Thyroid gland (tissue), 4 donors: ENCODE results near the gene ZNF608. TPM values are rescaled to one million over a fixed set of nuclear protein-coding genes. Genes with fewer than 3 reads are reported as not detected.

Experiments
- DNase-seq, 2 donors: peaks; one replicate each; pipeline ENCODE4 v3.0.0-alpha.2; 2019
- H3K27ac ChIP-seq, 3 donors: fragments of 200-600 bp; sonication (generic); 1 replicate in 2 of 3; 2 replicates in 1 of 3; pipeline ENCODE4 v1.5.1; 2016 to 2019; ENCODE audit warnings: mild to moderate bottlenecking in 1 of 3, moderate library complexity in 1 of 3
- H3K27me3 ChIP-seq: fragments of 200-600 bp; sonication (generic); one replicate; pipeline ENCODE4 v1.5.1; 2019
- H3K36me3 ChIP-seq, 2 donors: fragments of 200-600 bp; sonication (generic); one replicate each; pipeline ENCODE4 v1.5.1; 2016 to 2019
- H3K4me1 ChIP-seq, 2 donors: fragments of 200-600 bp; sonication (generic); one replicate each; pipeline ENCODE4 v1.5.1; 2017 to 2019
- H3K4me3 ChIP-seq, 3 donors: fragments of 200-600 bp; sonication (generic); replicated peaks in 1 of 3; 1 replicate in 2 of 3; 2 replicates in 1 of 3; pipeline ENCODE4 v1.5.1; 2016; ENCODE audit warnings: mild to moderate bottlenecking in 1 of 3
- H3K9me3 ChIP-seq: fragments of 200-600 bp; sonication (generic); one replicate; pipeline ENCODE4 v1.5.1; 2017
- POLR2A ChIP-seq, 2 donors: fragments of 450-650 bp; IDR thresholded peaks; one replicate each; pipeline ENCODE4 v1.6.1; 2017; ENCODE audit warnings: antibody characterized with exemption in 2 of 2, mild to moderate bottlenecking in 2 of 2, moderate library complexity in 1 of 2
- WGBS, 2 donors: methylation state at CpG; one replicate each; pipeline ENCODE4 v1.1.5; 2017; 5-methylcytosine and 5-hydroxymethylcytosine counted together
- intact Hi-C: fragments of 100-400 bp; cut with DNase I; formaldehyde crosslinking; loops from one replicate; pipeline ENCODE4 v1.15.1; 2023
- total RNA-seq, 4 donors: library from RNA; depleted of rRNA; stranded (reverse); fragments of >200 nt; gene quantifications; one replicate each; pipeline ENCODE4 v1.2.3, GENCODE V29; 2016
- TF ChIP-seq, protein P1 (sequence below), 6 experiments: fragments of 200-600 bp in 3 of 6; fragments of 450-650 bp in 3 of 6; sonication (generic) in 3 of 6; IDR thresholded peaks; one replicate each; pipeline ENCODE4 v1.5.1; 2016 to 2019; ENCODE audit warnings: antibody characterized with exemption in 6 of 6, mild to moderate bottlenecking in 2 of 6, inconsistent platforms in 1 of 6, moderate library complexity in 1 of 6

ZNF608 gene
- total RNA-seq, 4 donors from 2014 or later, result 32.0 to 60.2 (median 36.8) TPM

- peak; percentile 65 to 74 for DNase-seq
- intact Hi-C loops, result loop anchor here (5.0 kb wide), 1 partner anchor 86 kb away; no protein-coding TSS in a partner anchor
These were observed 2.8 kb downstream of the ZNF608 start for GRCh38 chr5:124743602-124744169.

DNA sequence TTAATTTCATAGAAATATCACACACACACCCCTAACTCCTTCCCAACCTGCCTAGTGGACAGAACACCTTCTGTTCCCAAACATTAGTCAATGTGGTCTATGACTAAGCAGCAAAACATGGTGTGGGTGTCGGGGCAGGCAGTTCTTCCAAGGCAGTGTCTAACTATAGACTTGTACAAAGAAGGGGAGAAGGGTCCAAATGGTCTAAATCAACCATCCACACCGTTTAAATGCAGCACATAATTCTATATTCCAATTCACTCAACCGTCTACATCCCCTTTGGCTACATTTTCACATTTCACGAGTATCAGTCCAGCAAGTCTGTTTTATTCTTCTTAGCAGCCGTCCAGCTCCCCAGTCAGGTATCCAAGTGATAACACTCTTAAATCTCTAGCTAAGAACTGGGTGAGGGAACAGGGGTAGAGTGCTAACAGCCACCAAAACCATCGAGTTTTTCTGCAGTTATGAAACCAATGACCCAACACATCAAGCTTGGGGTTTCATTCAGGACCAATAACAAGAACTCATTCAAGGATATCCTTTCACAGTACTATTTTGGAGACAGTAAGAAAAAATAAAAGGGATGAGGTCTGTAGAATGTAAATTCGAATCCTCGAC is 3.3 kb downstream of the ZNF608 start:
- H3K36me3 ChIP-seq, result no peaks in the 10 kb centered on the region
- DNase-seq, result peak; percentile 30 to 42
- no peaks in the 10 kb centered on the region for H3K9me3 ChIP-seq
- H3K4me3 ChIP-seq, result peak overlapping the region in 2 of 3 donors; percentile 46
- H3K27ac ChIP-seq, result peak overlapping the region; percentile 37 to 92 (median 91)
- peaks cover 43 to 45% of the 10 kb centered on the region in 2 donors for H3K4me1 ChIP-seq
- peak in 1 of 2 donors; percentile 32 for TF ChIP-seq POLR2A (IDR thresholded peaks at IDR 0.05)
- TF ChIP-seq, protein P1, sequence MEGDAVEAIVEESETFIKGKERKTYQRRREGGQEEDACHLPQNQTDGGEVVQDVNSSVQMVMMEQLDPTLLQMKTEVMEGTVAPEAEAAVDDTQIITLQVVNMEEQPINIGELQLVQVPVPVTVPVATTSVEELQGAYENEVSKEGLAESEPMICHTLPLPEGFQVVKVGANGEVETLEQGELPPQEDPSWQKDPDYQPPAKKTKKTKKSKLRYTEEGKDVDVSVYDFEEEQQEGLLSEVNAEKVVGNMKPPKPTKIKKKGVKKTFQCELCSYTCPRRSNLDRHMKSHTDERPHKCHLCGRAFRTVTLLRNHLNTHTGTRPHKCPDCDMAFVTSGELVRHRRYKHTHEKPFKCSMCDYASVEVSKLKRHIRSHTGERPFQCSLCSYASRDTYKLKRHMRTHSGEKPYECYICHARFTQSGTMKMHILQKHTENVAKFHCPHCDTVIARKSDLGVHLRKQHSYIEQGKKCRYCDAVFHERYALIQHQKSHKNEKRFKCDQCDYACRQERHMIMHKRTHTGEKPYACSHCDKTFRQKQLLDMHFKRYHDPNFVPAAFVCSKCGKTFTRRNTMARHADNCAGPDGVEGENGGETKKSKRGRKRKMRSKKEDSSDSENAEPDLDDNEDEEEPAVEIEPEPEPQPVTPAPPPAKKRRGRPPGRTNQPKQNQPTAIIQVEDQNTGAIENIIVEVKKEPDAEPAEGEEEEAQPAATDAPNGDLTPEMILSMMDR (IDR thresholded peaks at IDR 0.05), result no peak
- intact Hi-C loops, result loop anchor here (5.0 kb wide), 1 partner anchor 86 kb away; no protein-coding TSS in a partner anchor
- WGBS, 2 donors, result 26 to 58% methylated on average over 8 of the region's 8 CpGs
- no peaks in the 10 kb centered on the region for H3K27me3 ChIP-seq

More at GRCh38 chr5:124743602-124744169, 2.8 kb downstream of the ZNF608 start:
- no peaks in the 10 kb centered on the region for H3K27me3 ChIP-seq
- peak overlapping the region; percentile 76 to 92 (median 91) for H3K27ac ChIP-seq
- TF ChIP-seq, protein P1 (IDR thresholded peaks at IDR 0.05), result no peak
- TF ChIP-seq POLR2A (IDR thresholded peaks at IDR 0.05), result peak in 1 of 2 donors; percentile 72
- H3K9me3 ChIP-seq, result no peaks in the 10 kb centered on the region
- peaks cover 37 to 39% of the 10 kb centered on the region in 2 donors for H3K4me1 ChIP-seq
- 17 to 48% methylated on average over 5 of the region's 5 CpGs for WGBS, 2 donors
- H3K4me3 ChIP-seq, result peak overlapping the region; percentile 25 to 46 (median 46)
- no peaks in the 10 kb centered on the region for H3K36me3 ChIP-seq

DNA sequence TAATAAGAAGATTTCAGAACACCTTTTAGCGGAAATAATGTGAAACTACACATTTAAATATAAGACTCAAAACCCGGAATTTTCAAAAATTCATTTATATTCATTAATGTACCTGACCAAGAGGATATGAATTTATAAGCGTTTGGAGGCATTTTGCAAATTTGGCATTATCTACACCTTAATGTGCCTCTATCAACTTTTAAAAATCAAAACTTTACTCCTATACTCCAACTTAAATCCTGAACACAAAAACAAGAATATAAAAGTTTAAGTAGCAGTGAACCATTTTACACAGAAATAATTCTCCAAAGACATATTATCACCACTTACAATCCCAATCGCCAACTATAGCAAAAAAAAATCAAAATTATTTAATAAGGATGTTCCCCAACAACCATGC is 3.9 kb downstream of the ZNF608 start:
- DNase-seq, result no peak
- peaks cover 49 to 51% of the 10 kb centered on the region in 2 donors for H3K4me1 ChIP-seq
- H3K27me3 ChIP-seq, result no peaks in the 10 kb centered on the region
- intact Hi-C loops, result loop anchor here (5.0 kb wide), 1 partner anchor 85 kb away; no protein-coding TSS in a partner anchor
- peak overlapping the region; percentile 37 to 92 (median 91) for H3K27ac ChIP-seq
- 58 to 61% methylated on average over 4 of the region's 4 CpGs for WGBS, 2 donors
- no peaks in the 10 kb centered on the region for H3K36me3 ChIP-seq
- no peak for TF ChIP-seq POLR2A (IDR thresholded peaks at IDR 0.05)
- TF ChIP-seq, protein P1 (IDR thresholded peaks at IDR 0.05), result no peak
- H3K9me3 ChIP-seq, result no peaks in the 10 kb centered on the region
- peak overlapping the region in 1 of 3 donors; percentile 46 for H3K4me3 ChIP-seq

GRCh38 chr5:124741711-124742496 is 4.5 kb downstream of the ZNF608 start:
- Histone ChIP-seq H3K9me3 (no peaks in the 10 kb centered on the region), H3K4me3 (peak overlapping the region in 1 of 3 donors; percentile 4), H3K36me3 (no peaks in the 10 kb centered on the region), H3K27ac (peak overlapping the region; percentile 72 to 92 (median 91)), H3K4me1 (peaks cover 55 to 57% of the 10 kb centered on the region in 2 donors), H3K27me3 (no peaks in the 10 kb centered on the region)
- peak in 1 of 2 donors; percentile 70 for TF ChIP-seq POLR2A (IDR thresholded peaks at IDR 0.05)
- TF ChIP-seq, protein P1 (IDR thresholded peaks at IDR 0.05), result no peak
- DNase-seq, result peak; percentile 57 to 61
- WGBS, 2 donors, result 17 to 19% methylated on average over 4 of the region's 4 CpGs
- intact Hi-C loops, result loop anchor here (5.0 kb wide), 1 partner anchor 85 kb away; no protein-coding TSS in a partner anchor
